Effector CD8-positive, alpha-beta T cell (primary cell): ENCODE data around the gene GNPTAB.

ENCODE experiments used
- DNase-seq: peaks from one replicate; lab custom pipeline; 2025; lab: John Stamatoyannopoulos, UW

GNPTAB gene

GRCh38 chr12:101772012-101772775 lies 58.6 kb downstream of the GNPTAB start:
- no peak for DNase-seq

GRCh38 chr12:101769865-101770264 lies 60.9 kb downstream of the GNPTAB start:
- no peak for DNase-seq

- DNase-seq, result no peak
These were observed 62.0 kb downstream of the GNPTAB start for GRCh38 chr12:101768781-101769180.

GRCh38 chr12:101767537-101767936 lies 63.2 kb downstream of the GNPTAB start:
- no peak for DNase-seq

GRCh38 chr12:101764051-101764792 lies 66.5 kb downstream of the GNPTAB start:
- DNase-seq, result no peak

GRCh38 chr12:101763246-101763931 lies 67.4 kb downstream of the GNPTAB start:
- DNase-seq, result no peak

GRCh38 chr12:101761781-101762180 lies 69.0 kb downstream of the GNPTAB start:
- DNase-seq, result no peak

- DNase-seq, result no peak
These were observed 69.4 kb downstream of the GNPTAB start for GRCh38 chr12:101761350-101761749.

- DNase-seq, result no peak
These were observed 71.2 kb downstream of the GNPTAB start for GRCh38 chr12:101759396-101760047.

- no peak for DNase-seq
These were observed 80.6 kb downstream of the GNPTAB start for GRCh38 chr12:101750152-101750551.

- no peak for DNase-seq
These were observed 81.1 kb downstream of the GNPTAB start for GRCh38 chr12:101749657-101750056.

GRCh38 chr12:101748907-101749306 lies 81.9 kb downstream of the GNPTAB start:
- DNase-seq, result no peak

- DNase-seq, result no peak
These were observed 83.1 kb downstream of the GNPTAB start for GRCh38 chr12:101747697-101748096.

GRCh38 chr12:101746661-101747060 lies 84.1 kb downstream of the GNPTAB start:
- no peak for DNase-seq

- DNase-seq, result no peak
These were observed 84.6 kb downstream of the GNPTAB start for GRCh38 chr12:101746196-101746595.

- no peak for DNase-seq
These were observed 85.3 kb downstream of the GNPTAB start for GRCh38 chr12:101745481-101745880.

- no peak for DNase-seq
These were observed 86.9 kb downstream of the GNPTAB start for GRCh38 chr12:101743724-101744472.

- DNase-seq, result no peak
These were observed 87.5 kb downstream of the GNPTAB start for GRCh38 chr12:101743242-101743641.

- no peak for DNase-seq
These were observed 89.8 kb downstream of the GNPTAB start for GRCh38 chr12:101740980-101741379.

GRCh38 chr12:101740566-101740965 lies 90.2 kb downstream of the GNPTAB start:
- DNase-seq, result no peak

- DNase-seq, result no peak
These were observed 91.7 kb downstream of the GNPTAB start, which contains the start of gene SYCP3 for GRCh38 chr12:101738920-101739665. TSS of gene SYCP3 (minus strand) at chr12:101739462. CDS start at chr12:101737935, 1,527 bp downstream.
